H1 (cell line): Measurements from ENCODE around the gene SLC24A4. TPM values are rescaled to one million over a fixed set of nuclear protein-coding genes. Genes with fewer than 3 reads are reported as not detected.

Experiments
- BACH1 ChIP-seq: IDR thresholded peaks from 2 replicates; pipeline ENCODE4 v1.6.1; 2012; ENCODE audit warnings: low read length, improper control_type of control experiment
- CREB1 ChIP-seq: IDR thresholded peaks from 2 replicates; pipeline ENCODE4 v1.6.1; 2012; ENCODE audit warnings: inconsistent platforms
- KDM4A ChIP-seq: IDR thresholded peaks from one replicate; pipeline ENCODE4 v1.7.1; 2012; ENCODE audit warnings: low read depth, mild to moderate bottlenecking, moderate library complexity, low read length, inconsistent platforms; ENCODE audit not compliant: severe bottlenecking
- MAFK ChIP-seq: IDR thresholded peaks from 2 replicates; pipeline ENCODE4 v1.6.1; 2012; ENCODE audit warnings: low read depth, mild to moderate bottlenecking, improper control_type of control experiment, low read length
- MAX ChIP-seq: IDR thresholded peaks from 2 replicates; pipeline ENCODE4 v1.6.1; 2012; ENCODE audit warnings: inconsistent platforms
- POLR2A ChIP-seq, 2 experiments: IDR thresholded peaks; 1 replicate in 1 of 2; 2 replicates in 1 of 2; pipeline ENCODE4 v1.6.1; 2011; ENCODE audit warnings: low read depth in 2 of 2, low read length in 2 of 2, mild to moderate bottlenecking in 2 of 2; ENCODE audit errors: control extremely low read depth in 1 of 2
- POU5F1 ChIP-seq: IDR thresholded peaks from 2 replicates; pipeline ENCODE4 v1.6.1; 2011; ENCODE audit warnings: low read depth, mild to moderate bottlenecking, low read length, moderate library complexity
- TBP ChIP-seq: IDR thresholded peaks from 2 replicates; pipeline ENCODE4 v1.6.1; 2011; ENCODE audit warnings: low read depth, low read length, improper control_type of control experiment
- polyA plus RNA-seq, 7 experiments: library from polyadenylated mRNA; depleted of rRNA in 3 of 7; stranded (reverse) in 5 of 7; unstranded in 2 of 7; fragments of >200 nt in 5 of 7; fragments of 200-250 nt in 2 of 7; gene quantifications; 1 replicate in 5 of 7; 2 replicates in 1 of 7; 4 replicates in 1 of 7; pipeline versions ENCODE4 v1.2.1 to v1.2.3, GENCODE V29; 2011 to 2013; ENCODE audit warnings: missing spikeins in 2 of 7, mixed read lengths in 2 of 7
- total RNA-seq: library from RNA; stranded (reverse); fragmentation: NEBNext Ultra II Directional; extraction: Animal tissue kit (Norgen Biotek cat#: 25700); gene quantifications from 2 replicates; pipeline ENCODE4 v1.2.1, GENCODE V29; 2021

The SLC24A4 gene
- total and polyA plus RNA-seq, 2 of the 8 experiments (the other 6 are each of a cell fraction or from before 2014, with no cell fraction given) = 0.27 to 0.89 TPM

GRCh38 chr14:92287987-92288386, 35.0 kb upstream of the SLC24A4 start (continued):
- TF ChIP-seq KDM4A (no peak), CREB1 (no peak), BACH1 (no peak), MAX (no peak), TBP (no peak), MAFK (no peak), POLR2A (IDR thresholded peaks at IDR 0.05; ENCODE audit: control extremely low read depth in 1 of 2, low read depth in 2 of 2, low read length in 2 of 2) (no peak), POU5F1 (no peak)
